Neutrophil (primary cell): Measurements from ENCODE around the gene ERGIC3.
"Not testable (repeated sequence)": the region's sequence is repeated elsewhere in the genome, so short reads cannot be mapped to it uniquely, and the experiment has no call there.

Experiments used
- H3K27ac ChIP-seq: fragments of 200-600 bp; sonication (generic); 2 replicates; pipeline ENCODE4 v1.5.1; 2016; ENCODE audit warnings: mild to moderate bottlenecking, moderate library complexity
- H3K27me3 ChIP-seq: fragments of 200-600 bp; sonication (generic); 2 replicates; pipeline ENCODE4 v1.6.0; 2016; ENCODE audit warnings: mild to moderate bottlenecking
- H3K36me3 ChIP-seq: fragments of 200-600 bp; sonication (generic); 2 replicates; pipeline ENCODE4 v1.5.1; 2017
- H3K4me1 ChIP-seq, 2 experiments: fragments of 200-600 bp in 1 of 2; sonication (generic) in 1 of 2; 1 replicate in 1 of 2; 2 replicates in 1 of 2; pipeline versions ENCODE4 v1.5.1 to v1.6.1; 2013 to 2016; ENCODE audit warnings: low read depth in 1 of 2, low read length in 1 of 2, mild to moderate bottlenecking in 1 of 2, moderate library complexity in 1 of 2; ENCODE audit not compliant: control insufficient read depth in 1 of 2, insufficient read depth in 1 of 2
- H3K4me3 ChIP-seq, 2 experiments: fragments of 200-600 bp in 1 of 2; sonication (generic) in 1 of 2; 1 replicate in 1 of 2; 2 replicates in 1 of 2; pipeline ENCODE4 v1.5.1; 2013 to 2016; ENCODE audit warnings: low read depth in 1 of 2, low read length in 1 of 2, mild to moderate bottlenecking in 1 of 2, moderate library complexity in 1 of 2
- H3K9me3 ChIP-seq: fragments of 200-600 bp; sonication (generic); 2 replicates; pipeline ENCODE4 v1.5.1; 2016
- CTCF ChIP-seq: fragments of 200-600 bp; sonication (generic); IDR thresholded peaks from 2 replicates; pipeline ENCODE4 v1.5.1; 2016; ENCODE audit warnings: antibody characterized with exemption

ERGIC3 gene

GRCh38 chr20:35514371-35514932 lies 27.4 kb upstream of the ERGIC3 start:
- TF ChIP-seq CTCF, result no peak
- H3K27ac ChIP-seq, result no peak overlapping the region
- H3K4me3 ChIP-seq, result no peak overlapping the region
- no peaks in the 10 kb centered on the region for H3K9me3 ChIP-seq
- no peaks in the 10 kb centered on the region for H3K27me3 ChIP-seq
- H3K36me3 ChIP-seq, result peaks cover 66% of the 10 kb centered on the region
- no peaks in the 10 kb centered on the region for H3K4me1 ChIP-seq

DNA sequence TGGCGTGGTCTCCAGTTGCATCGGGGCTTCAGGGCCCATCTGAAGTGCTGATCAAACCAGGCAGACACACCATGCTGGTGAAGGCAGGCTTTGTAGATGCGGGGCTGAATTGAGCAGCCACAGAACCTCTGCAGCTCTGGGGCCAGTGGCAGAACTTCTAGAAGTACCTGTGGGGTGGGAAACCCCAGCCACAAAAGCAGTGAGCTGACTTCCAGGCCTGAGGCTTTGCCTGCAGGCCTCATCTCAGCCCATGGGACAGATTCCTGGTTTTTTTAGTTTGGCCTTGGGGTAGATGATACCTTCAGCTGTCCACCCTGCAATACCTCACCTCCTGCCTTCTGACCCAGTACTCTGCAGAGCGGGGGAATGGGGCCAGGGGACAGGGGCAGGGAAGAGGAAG lies 26.5 kb upstream of the ERGIC3 start:
- H3K36me3 ChIP-seq, result peaks cover 57% of the 10 kb centered on the region
- H3K9me3 ChIP-seq, result no peaks in the 10 kb centered on the region
- H3K4me1 ChIP-seq, result no peaks in the 10 kb centered on the region
- no peak overlapping the region for H3K4me3 ChIP-seq
- no peaks in the 10 kb centered on the region for H3K27me3 ChIP-seq
- H3K27ac ChIP-seq, result no peak overlapping the region
- TF ChIP-seq CTCF, result no peak

- H3K9me3 ChIP-seq, result no peaks in the 10 kb centered on the region
- TF ChIP-seq CTCF, result no peak
- no peaks in the 10 kb centered on the region for H3K27me3 ChIP-seq
- H3K4me3 ChIP-seq, result no peak overlapping the region
- H3K27ac ChIP-seq, result no peak overlapping the region
- peaks cover 49% of the 10 kb centered on the region for H3K36me3 ChIP-seq
- no peaks in the 10 kb centered on the region for H3K4me1 ChIP-seq
These were observed 25.8 kb upstream of the ERGIC3 start for GRCh38 chr20:35515949-35516645.

GRCh38 chr20:35517125-35517524 lies 24.8 kb upstream of the ERGIC3 start:
- no peak for TF ChIP-seq CTCF
- Histone ChIP-seq H3K27ac (no peak overlapping the region), H3K27me3 (no peaks in the 10 kb centered on the region), H3K4me1 (no peaks in the 10 kb centered on the region), H3K36me3 (peaks cover 39% of the 10 kb centered on the region), H3K4me3 (no peak overlapping the region), H3K9me3 (no peaks in the 10 kb centered on the region)

GRCh38 chr20:35517767-35518166 lies 24.1 kb upstream of the ERGIC3 start:
- not testable (repeated sequence) for H3K27me3 ChIP-seq, H3K9me3 ChIP-seq, H3K27ac ChIP-seq, H3K4me1 ChIP-seq, H3K4me3 ChIP-seq
- peaks cover 32% of the 10 kb centered on the region for H3K36me3 ChIP-seq

GRCh38 chr20:35518955-35519354 lies 22.9 kb upstream of the ERGIC3 start:
- Histone ChIP-seq H3K27me3 (no peaks in the 10 kb centered on the region), H3K36me3 (peaks cover 22% of the 10 kb centered on the region), H3K27ac (no peak overlapping the region), H3K9me3 (no peaks in the 10 kb centered on the region), H3K4me1 (no peaks in the 10 kb centered on the region), H3K4me3 (no peak overlapping the region)
- TF ChIP-seq CTCF, result no peak
